H4 (cell line): ENCODE results near the gene SIVA1. TPM values are rescaled to one million over a fixed set of nuclear protein-coding genes. Genes with fewer than 3 reads are reported as not detected.

Source experiments
- DNase-seq: peaks from one replicate; pipeline ENCODE4 v3.0.0-alpha.2; 2015; ENCODE audit warnings: low spot score
- total RNA-seq: library from RNA; depleted of rRNA; stranded (reverse); fragments of >200 nt; shearing (Covaris generic); gene quantifications from 2 replicates; pipeline ENCODE4 v1.2.3, GENCODE V29; 2014

Gene SIVA1
- total RNA-seq, 1 experiment from 2014 or later = 286 TPM

- no peak for DNase-seq
Observed at GRCh38 chr14:104784846-104785707, 32.1 kb downstream of the SIVA1 start.

GRCh38 chr14:104785708-104786080, 32.7 kb downstream of the SIVA1 start:
- no peak for DNase-seq

GRCh38 chr14:104786091-104786586, 33.2 kb downstream of the SIVA1 start:
- no peak for DNase-seq

- no peak for DNase-seq
Observed at GRCh38 chr14:104786726-104787675, 34.1 kb downstream of the SIVA1 start.

GRCh38 chr14:104787736-104788135, 34.8 kb downstream of the SIVA1 start:
- DNase-seq = no peak

- DNase-seq = no peak
Observed at GRCh38 chr14:104788161-104788818, 35.3 kb downstream of the SIVA1 start.

GRCh38 chr14:104788873-104789663, 36.1 kb downstream of the SIVA1 start:
- DNase-seq = no peak

GRCh38 chr14:104789752-104790743, 37.1 kb downstream of the SIVA1 start:
- DNase-seq = no peak

- no peak for DNase-seq
Observed at GRCh38 chr14:104791425-104791824, 38.5 kb downstream of the SIVA1 start.

- no peak for DNase-seq
Observed at GRCh38 chr14:104792101-104792884, 39.3 kb downstream of the SIVA1 start.

GRCh38 chr14:104792945-104793702, 40.2 kb downstream of the SIVA1 start:
- no peak for DNase-seq

- no peak for DNase-seq
Observed at GRCh38 chr14:104793703-104793959, 40.7 kb downstream of the SIVA1 start.

- DNase-seq = peak; percentile 53
Observed at GRCh38 chr14:104794099-104794498, 41.2 kb downstream of the SIVA1 start.

GRCh38 chr14:104794631-104794992, 41.7 kb downstream of the SIVA1 start:
- no peak for DNase-seq

GRCh38 chr14:104794993-104795780, 42.2 kb downstream of the SIVA1 start, which contains the start of gene AKT1:
TSS of gene AKT1 (minus strand) at chr14:104795748. CDS start at chr14:104792643, 3,105 bp downstream.
- DNase-seq = no peak

- no peak for DNase-seq
Observed at GRCh38 chr14:104795781-104796686, 43.1 kb downstream of the SIVA1 start.

GRCh38 chr14:104796687-104797081, 43.7 kb downstream of the SIVA1 start:
- DNase-seq = no peak
